Endodermal cell (in vitro differentiated cells): ENCODE measurements around the gene CPOX. TPM values are rescaled to one million over a fixed set of nuclear protein-coding genes. Genes with fewer than 3 reads are reported as not detected.

Experiments used
- DNase-seq: peaks from one replicate; pipeline ENCODE4 v3.0.0-alpha.2; 2017
- H3K27ac ChIP-seq: 2 replicates; pipeline ENCODE4 v1.5.1; 2013; ENCODE audit warnings: mild to moderate bottlenecking, low read depth, low read length, moderate library complexity
- H3K27me3 ChIP-seq: 2 replicates; pipeline ENCODE4 v1.6.1; 2013; ENCODE audit warnings: mild to moderate bottlenecking, low read length, moderate library complexity; ENCODE audit not compliant: insufficient read depth, control insufficient read depth, poor library complexity, severe bottlenecking
- H3K36me3 ChIP-seq: 2 replicates; pipeline ENCODE4 v1.7.0; 2013; ENCODE audit warnings: mild to moderate bottlenecking, low read length, moderate library complexity; ENCODE audit not compliant: control insufficient read depth, insufficient read depth
- H3K4me1 ChIP-seq: one replicate; pipeline ENCODE4 v1.7.0; 2013; ENCODE audit warnings: low read length; ENCODE audit not compliant: control insufficient read depth, insufficient read depth
- H3K4me3 ChIP-seq: 2 replicates; pipeline ENCODE4 v1.5.1; 2013; ENCODE audit warnings: mild to moderate bottlenecking, low read length, moderate library complexity
- H3K9ac ChIP-seq: 2 replicates; pipeline ENCODE4 v1.6.1; 2013; ENCODE audit warnings: mild to moderate bottlenecking, low read length, moderate library complexity; ENCODE audit not compliant: poor library complexity, severe bottlenecking; ENCODE audit errors: extremely low read depth
- H3K9me3 ChIP-seq: 2 replicates; pipeline ENCODE4 v1.6.1; 2013; ENCODE audit warnings: mild to moderate bottlenecking, low read length, moderate library complexity; ENCODE audit not compliant: control insufficient read depth
- H3K27ac Mint-ChIP-seq: 2 replicates; pipeline ENCODE4 v1.8.0; 2020; ENCODE audit warnings: mixed read lengths
- H3K27me3 Mint-ChIP-seq: 2 replicates; pipeline ENCODE4 v1.8.0; 2021; ENCODE audit warnings: mild to moderate bottlenecking, mixed read lengths; ENCODE audit not compliant: insufficient read depth
- H3K36me3 Mint-ChIP-seq: 2 replicates; pipeline ENCODE4 v1.8.0; 2020; ENCODE audit warnings: low read depth, mixed read lengths
- H3K4me1 Mint-ChIP-seq: 2 replicates; pipeline ENCODE4 v1.8.0; 2020; ENCODE audit warnings: mixed read lengths
- H3K4me3 Mint-ChIP-seq: 2 replicates; pipeline ENCODE4 v1.8.0; 2020; ENCODE audit warnings: mild to moderate bottlenecking, moderate library complexity, mixed read lengths
- H3K9me3 Mint-ChIP-seq: 2 replicates; pipeline ENCODE4 v1.8.0; 2020; ENCODE audit warnings: mild to moderate bottlenecking, mixed read lengths
- CTCF ChIP-seq: fragments of 200-600 bp; sonication (generic); conservative IDR thresholded peaks from 2 replicates; pipeline ENCODE4 v1.5.0; 2021; ENCODE audit warnings: antibody characterized with exemption, mild to moderate bottlenecking
- WGBS, 2 experiments: methylation state at CpG; one replicate each; pipeline versions ENCODE4 v1.1.5 to v1.1.7; 2013; ENCODE audit warnings: missing lambda C conversion rate in 2 of 2, mixed read lengths in 1 of 2; ENCODE audit not compliant: insufficient coverage in 1 of 2, insufficient read length in 1 of 2; 5-methylcytosine and 5-hydroxymethylcytosine counted together
- total RNA-seq, 2 donors: library from RNA; stranded (reverse); fragmentation: NEBNext Ultra II Directional in 1 of 2; extraction: Animal tissue kit (Norgen Biotek cat#: 25700) in 1 of 2; gene quantifications; 2 replicates in 1 of 2; 3 replicates in 1 of 2; pipeline ENCODE4 v1.2.1, GENCODE V29; 2021

Gene CPOX
- total RNA-seq, 2 donors from 2014 or later, result 18.0 to 20.3 TPM

DNA sequence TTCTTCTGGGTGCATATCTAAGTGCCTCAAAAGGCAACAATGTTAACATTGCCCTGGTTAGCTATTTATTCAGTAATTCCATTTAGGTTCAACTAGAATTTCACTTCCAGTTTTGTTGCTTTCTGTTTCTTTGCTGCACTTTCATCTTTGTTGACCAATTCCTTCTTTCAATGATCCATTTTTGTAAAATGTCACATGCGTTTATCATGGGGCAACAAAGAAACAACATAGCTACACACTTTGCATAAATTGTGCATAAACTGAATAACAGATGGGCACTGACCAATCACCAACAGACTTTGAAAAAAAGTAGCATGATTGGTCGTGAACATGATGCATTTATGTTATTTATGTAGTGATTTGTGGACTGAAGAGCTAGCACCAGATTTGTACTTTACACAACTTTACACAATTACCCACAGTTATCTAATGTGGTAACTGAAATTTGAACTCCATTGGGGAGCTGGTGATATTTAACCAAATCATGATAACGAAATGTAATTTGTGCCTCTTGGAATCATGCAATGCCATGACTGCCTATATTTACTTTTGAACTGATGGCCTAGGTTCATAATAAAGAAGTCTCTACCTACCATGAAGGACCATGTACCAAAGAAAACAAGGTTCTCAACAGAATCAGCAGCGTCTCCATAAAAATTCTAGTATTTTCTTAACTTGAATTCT, 7.1 kb upstream of the CPOX start:
- peaks cover 8% of the 10 kb centered on the region for H3K27me3 Mint-ChIP-seq

DNA sequence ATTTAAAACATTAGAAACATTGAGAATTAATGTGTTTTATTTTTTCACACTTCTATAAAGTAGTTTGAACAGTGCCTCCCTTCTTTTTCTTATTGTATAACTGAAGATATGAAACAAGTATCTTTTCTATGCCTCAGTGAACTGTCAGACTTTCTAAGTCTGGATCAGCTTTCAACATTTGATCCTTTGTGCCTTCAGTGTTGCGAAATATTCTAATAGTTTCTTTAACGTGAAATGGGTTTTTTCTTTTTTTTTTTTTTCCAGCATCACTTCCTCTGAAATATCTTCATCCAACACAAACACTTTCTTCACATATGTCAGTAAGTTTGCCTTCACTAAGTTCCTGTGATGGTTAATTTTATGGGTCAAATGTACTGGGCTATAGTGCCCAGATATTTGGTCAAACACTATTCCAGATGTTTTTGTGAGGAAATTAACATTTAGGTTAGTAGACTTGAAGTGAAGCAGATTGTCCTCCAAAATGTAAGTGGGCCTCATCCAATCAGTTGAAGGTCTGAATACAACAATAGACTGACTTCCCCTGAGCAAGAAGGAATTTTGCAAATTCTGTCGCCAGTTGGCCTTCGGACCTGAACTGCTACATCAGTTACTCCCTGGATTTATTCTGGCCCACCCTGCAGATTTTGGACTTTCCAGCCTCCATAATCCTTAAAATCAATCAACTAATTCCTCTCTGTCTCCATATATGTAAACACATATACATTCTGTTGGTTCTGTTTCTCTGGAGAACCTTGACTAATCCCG, 6.4 kb upstream of the CPOX start:
- H3K36me3 Mint-ChIP-seq, result no peaks in the 10 kb centered on the region
- Histone ChIP-seq H3K4me3 (no peak overlapping the region), H3K27me3 (no peaks in the 10 kb centered on the region), H3K36me3 (no peaks in the 10 kb centered on the region), H3K4me1 (no peaks in the 10 kb centered on the region), H3K9ac (no peak overlapping the region), H3K27ac (no peak overlapping the region), H3K9me3 (no peaks in the 10 kb centered on the region)
- H3K9me3 Mint-ChIP-seq, result no peaks in the 10 kb centered on the region
- no peaks in the 10 kb centered on the region for H3K4me1 Mint-ChIP-seq
- peaks cover 8% of the 10 kb centered on the region for H3K27me3 Mint-ChIP-seq
- DNase-seq, result no peak
- H3K4me3 Mint-ChIP-seq, result no peak overlapping the region
- TF ChIP-seq CTCF, result no peak
- 93 to 94% methylated on average over 5 of the region's 5 CpGs for WGBS, 2 experiments
- H3K27ac Mint-ChIP-seq, result no peak overlapping the region

More for the DNA sequence above, 7.1 kb upstream of the CPOX start:
- no peak for DNase-seq
- Mint-ChIP-seq H3K36me3 (no peaks in the 10 kb centered on the region), H3K4me3 (no peak overlapping the region), H3K4me1 (no peaks in the 10 kb centered on the region), H3K9me3 (no peaks in the 10 kb centered on the region), H3K27ac (no peak overlapping the region)
- no peak overlapping the region for H3K27ac ChIP-seq
- no peaks in the 10 kb centered on the region for H3K9me3 ChIP-seq
- no peaks in the 10 kb centered on the region for H3K4me1 ChIP-seq
- 86 to 92% methylated on average over 1 to 4 of the region's 4 CpGs for WGBS, 2 experiments
- no peak for TF ChIP-seq CTCF
- H3K36me3 ChIP-seq, result no peaks in the 10 kb centered on the region
- no peak overlapping the region for H3K4me3 ChIP-seq
- H3K9ac ChIP-seq, result no peak overlapping the region
- no peaks in the 10 kb centered on the region for H3K27me3 ChIP-seq

DNA sequence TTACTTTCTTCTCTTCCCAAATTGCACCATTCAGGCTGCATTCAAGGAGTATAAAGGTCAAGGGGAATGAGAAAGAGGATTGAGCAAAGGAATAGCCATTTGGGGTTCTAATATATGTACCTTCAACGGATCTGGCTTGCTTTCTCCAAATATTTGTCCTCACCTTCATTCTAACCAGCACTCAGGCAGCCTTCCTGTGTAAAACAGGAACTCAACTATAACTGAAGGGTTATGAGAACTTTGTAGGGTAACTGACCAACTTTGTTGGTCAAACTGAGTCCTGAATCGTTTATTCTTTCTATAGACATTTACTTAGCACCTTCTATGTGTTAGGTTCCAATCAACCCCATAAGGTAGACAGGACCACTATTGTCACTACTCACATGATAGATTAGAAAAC, 5.1 kb upstream of the CPOX start:
- no peak overlapping the region for H3K4me3 Mint-ChIP-seq
- no peak for DNase-seq
- no peaks in the 10 kb centered on the region for H3K9me3 Mint-ChIP-seq
- 86% methylated on average over 2 of the region's 2 CpGs; no CpG with 5 or more reads in 1 of the 2 experiments for WGBS, 2 experiments
- H3K36me3 Mint-ChIP-seq, result no peaks in the 10 kb centered on the region
- H3K27me3 Mint-ChIP-seq, result peaks cover 8% of the 10 kb centered on the region
- H3K27ac Mint-ChIP-seq, result no peak overlapping the region
- Histone ChIP-seq H3K36me3 (no peaks in the 10 kb centered on the region), H3K9ac (no peak overlapping the region), H3K4me3 (no peak overlapping the region), H3K4me1 (no peaks in the 10 kb centered on the region), H3K27me3 (no peaks in the 10 kb centered on the region), H3K9me3 (no peaks in the 10 kb centered on the region), H3K27ac (no peak overlapping the region)
- TF ChIP-seq CTCF, result no peak
- H3K4me1 Mint-ChIP-seq, result no peaks in the 10 kb centered on the region
